GM21576 (cell line): Measurements from ENCODE around the gene DPYSL4.

Experiments used
- ATAC-seq: cut with Tn5 transposase; IDR thresholded peaks from one replicate; pipeline ENCODE4 v1.9.1; 2021; ENCODE audit warnings: mild to moderate bottlenecking, moderate library complexity; ENCODE audit not compliant: unreplicated experiment

Gene DPYSL4

DNA sequence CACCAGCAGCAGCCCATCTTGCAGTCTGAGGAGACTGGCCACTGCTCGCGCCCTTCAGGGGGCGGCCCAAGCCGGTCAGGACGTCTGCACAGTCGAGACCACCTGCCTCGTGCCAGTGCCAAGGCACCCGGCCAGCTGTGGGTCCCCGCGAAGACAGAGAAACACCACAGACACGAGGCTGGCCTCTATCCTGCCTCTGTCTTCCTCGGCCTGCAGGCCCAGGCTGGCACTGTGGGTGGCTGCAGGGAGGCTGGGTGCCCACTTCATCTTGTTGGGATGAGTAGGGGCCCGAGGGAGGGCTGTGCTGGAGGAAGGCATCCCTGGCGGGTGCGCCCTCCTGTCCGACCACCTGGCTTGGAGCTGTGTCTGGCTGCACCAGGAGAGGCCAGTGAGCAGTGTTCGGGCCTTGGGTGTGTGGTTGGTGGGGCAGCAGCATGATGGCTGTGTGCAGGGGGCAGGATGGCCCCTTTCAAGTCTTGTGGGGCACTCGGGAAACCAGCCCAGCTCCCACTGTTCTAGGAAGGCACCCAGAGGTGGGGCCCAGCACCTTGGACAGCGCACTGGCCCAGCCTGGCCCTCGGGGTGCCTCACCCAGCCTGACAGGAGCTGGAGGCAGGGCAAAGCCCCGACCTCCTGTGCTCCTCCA, 7.3 kb downstream of the DPYSL4 start:
- ATAC-seq = no peak

- ATAC-seq = no peak
These were observed 8.0 kb downstream of the DPYSL4 start for GRCh38 chr10:132194726-132195125.

DNA sequence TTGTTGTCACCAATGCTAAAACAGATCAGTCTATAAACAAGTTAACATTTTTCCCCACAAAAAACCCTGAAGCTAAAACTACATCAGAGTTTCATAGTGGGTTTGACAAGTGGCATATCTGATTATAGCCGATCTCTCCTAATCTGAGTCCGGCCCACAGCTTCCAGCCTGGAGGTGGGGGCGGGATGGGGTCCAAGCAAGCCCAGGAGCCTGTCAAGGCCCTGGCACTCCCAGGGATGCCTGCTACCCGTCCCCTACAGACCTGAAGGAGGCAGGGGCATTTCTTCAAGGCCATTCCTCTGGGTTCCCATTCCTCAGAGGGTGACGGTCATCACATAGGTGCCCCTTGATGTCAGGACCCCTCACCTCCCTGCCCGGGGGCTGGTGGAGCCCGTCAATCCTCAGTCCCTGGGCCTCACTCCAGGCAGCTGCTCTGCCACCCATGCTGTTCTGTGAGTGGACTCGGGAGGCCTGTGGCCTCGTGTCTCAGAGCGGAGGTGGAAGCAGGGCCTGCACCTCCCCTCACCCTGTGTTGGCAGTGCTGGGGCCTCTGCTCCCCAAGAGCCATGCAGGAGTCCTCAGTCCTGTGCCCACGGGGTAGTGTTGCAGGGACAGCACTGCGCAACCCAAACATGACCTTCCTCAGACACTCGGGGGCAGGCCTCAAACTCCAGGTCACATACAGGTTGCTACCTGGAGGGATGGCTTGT, 8.8 kb downstream of the DPYSL4 start:
- no peak for ATAC-seq

DNA sequence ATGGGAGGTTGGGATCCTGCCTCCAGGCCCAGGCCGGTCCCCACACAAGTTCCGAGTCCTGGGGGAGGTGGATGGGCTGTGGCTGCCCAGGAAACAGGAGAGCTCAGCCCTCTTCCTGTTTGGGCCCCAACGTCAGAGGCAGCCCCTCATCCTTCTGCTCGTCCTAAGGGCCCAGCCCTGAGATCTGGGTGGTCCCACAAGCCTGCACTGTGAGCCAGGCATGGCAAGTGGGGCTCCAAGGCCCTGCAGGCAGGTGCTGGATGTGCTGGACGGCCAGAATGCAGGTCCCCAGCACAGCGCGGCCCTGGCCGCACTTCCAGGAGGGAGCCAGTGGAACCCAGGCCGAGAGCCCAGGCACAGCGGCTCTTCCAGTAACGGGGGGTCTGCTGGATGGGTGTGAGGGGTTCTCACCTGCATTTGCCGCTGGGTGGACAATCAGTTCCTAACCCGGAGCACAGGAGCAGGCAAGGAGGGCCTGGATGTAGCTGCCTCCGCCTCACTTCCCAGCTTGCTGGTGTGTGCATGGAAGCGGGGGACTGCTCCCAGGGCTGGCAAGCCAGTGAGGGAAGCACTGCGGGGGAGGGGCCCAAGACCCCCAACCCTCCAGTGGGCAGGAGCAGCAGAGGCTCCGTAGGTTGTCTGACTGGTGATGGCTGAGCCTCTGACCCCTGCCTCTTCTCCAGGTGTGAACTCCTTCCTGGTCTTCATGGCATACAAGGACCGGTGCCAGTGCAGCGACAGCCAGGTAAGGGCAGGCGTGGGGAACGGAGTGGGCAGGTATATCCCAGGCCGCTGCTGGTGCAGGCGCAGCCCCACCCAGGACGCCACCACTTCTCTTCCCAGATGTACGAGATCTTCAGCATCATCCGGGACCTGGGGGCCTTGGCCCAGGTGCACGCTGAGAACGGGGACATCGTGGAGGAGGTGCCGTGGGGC, 9.7 kb downstream of the DPYSL4 start:
- ATAC-seq = no peak

GRCh38 chr10:132197271-132198067, 10.7 kb downstream of the DPYSL4 start:
- ATAC-seq = no peak

DNA sequence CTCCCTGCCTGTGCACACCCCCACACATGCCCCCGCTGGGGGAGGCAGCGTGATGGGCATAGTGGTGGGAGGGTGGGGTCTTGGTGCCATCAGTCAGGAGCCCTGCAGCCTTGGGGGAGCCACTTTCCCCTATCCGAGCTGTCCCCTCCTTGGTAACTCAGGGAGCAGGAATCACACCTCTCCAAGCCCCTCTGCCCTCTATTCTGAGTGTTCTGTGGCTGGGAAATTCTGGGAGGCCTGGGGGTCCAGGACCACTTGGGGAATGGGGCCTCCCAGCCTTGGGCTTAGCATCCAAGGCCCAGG, 11.3 kb downstream of the DPYSL4 start:
- ATAC-seq = no peak

GRCh38 chr10:132198381-132199181, 11.8 kb downstream of the DPYSL4 start:
- no peak for ATAC-seq

- no peak for ATAC-seq
These were observed 12.6 kb downstream of the DPYSL4 start for GRCh38 chr10:132199268-132199853.

GRCh38 chr10:132199854-132200311, 13.1 kb downstream of the DPYSL4 start:
- ATAC-seq = no peak

DNA sequence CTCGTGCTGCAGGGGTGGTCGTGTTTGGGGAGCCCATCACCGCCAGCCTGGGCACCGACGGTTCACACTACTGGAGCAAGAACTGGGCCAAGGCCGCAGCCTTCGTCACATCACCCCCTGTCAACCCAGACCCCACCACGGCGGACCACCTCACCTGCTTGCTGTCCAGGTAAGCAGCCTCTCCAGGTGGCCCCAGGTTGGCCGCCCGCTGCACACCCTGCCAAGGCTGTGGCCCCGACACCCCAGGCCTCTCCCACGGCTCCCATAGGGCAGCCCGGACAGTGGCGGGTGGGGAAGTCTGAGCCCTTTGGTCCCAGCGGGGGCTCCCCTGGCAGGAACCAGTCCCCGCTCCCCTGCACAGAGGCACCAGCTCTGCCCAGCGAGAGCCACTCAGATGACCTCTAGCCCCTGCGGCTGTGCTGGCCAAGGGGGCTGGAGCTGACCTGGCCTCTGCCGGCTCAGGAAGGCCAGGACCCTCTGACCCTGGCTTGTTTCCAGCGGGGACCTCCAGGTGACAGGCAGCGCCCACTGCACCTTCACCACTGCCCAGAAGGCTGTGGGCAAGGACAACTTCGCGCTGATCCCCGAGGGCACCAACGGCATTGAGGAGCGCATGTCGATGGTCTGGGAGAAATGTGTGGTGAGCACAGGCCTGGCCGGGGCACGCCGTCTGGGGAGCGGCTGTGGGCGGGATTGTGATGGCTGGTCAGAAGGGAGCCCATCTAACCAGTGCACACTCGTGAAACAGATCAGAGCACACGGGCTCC, 13.8 kb downstream of the DPYSL4 start:
- no peak for ATAC-seq

DNA sequence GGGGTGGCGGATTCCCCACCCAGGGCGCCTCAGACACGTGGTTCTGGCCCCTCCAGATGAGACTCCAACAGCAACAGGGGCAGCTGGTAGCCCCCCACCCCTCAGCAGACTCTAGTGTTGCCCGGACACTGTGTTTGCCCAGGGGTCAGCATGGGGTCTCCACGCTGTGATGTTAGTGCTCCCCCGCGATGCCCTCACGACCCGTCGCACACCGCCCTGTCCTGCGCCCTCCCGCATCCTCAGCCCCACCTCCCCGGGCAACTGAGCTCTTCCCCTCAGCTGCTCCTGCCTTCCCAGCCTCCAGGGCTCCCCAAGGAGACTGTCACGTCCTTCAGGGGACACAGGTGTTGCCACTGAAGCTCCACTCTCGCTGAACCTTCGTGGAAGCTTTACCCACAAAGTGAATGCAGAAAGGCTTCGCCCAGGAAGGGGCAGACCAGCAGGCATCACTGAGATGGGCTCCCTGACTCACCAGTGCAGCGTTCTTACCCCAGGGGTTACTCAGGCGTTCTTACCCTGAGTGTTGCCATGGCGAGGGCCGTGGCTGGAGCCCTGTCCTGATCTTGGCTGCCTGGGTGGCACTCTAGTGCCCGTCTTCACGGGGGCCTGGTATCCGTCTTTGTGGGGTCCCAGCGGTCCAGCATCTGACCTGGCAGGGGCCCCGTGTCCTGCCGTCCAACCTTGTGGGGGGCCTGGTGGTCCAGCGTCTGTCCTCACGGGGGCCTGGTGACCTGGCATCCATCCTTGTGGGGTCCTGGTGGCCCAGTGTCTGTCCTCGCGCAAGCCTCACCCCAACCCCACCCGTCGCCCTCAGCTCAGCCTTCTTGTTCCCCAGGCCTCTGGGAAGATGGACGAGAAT, 14.6 kb downstream of the DPYSL4 start:
- no peak for ATAC-seq

GRCh38 chr10:132202070-132202970, 15.6 kb downstream of the DPYSL4 start:
- ATAC-seq = no peak

GRCh38 chr10:132203256-132204077, 16.7 kb downstream of the DPYSL4 start:
- ATAC-seq = no peak

DNA sequence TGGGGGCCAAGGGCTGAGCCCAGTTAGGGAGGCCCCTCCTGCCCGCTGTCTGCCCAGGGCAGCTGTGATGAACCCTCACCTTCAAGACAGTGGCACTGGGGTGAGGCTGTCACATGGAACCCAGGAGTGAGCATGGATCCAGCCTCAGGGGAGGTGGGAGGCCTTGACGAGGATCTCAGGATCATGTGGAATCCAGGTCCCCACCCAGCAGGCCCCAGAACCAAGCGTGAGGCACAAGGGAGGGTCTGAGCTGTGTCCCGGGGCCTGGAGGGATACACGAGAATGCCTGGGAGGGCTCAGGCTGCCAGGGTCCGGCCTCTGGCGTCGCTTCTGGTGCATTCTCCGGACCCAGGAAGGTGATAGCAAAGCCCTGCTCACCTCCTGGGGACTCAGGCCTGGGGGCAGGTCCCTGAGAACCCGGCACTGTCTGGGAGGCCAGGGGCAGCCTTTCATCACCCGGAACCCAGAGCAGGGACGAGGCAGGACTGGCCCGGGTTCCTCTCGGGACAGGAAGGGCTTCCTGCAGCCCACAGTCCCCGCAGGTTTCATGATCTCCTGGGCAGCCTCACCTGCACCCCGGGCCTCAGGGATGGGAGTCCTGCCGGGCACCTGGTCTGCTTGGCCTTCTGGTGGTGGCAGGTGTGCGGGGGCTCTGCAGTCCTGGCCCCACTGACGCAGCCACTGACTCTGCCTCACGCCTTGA, 17.5 kb downstream of the DPYSL4 start:
- no peak for ATAC-seq

DNA sequence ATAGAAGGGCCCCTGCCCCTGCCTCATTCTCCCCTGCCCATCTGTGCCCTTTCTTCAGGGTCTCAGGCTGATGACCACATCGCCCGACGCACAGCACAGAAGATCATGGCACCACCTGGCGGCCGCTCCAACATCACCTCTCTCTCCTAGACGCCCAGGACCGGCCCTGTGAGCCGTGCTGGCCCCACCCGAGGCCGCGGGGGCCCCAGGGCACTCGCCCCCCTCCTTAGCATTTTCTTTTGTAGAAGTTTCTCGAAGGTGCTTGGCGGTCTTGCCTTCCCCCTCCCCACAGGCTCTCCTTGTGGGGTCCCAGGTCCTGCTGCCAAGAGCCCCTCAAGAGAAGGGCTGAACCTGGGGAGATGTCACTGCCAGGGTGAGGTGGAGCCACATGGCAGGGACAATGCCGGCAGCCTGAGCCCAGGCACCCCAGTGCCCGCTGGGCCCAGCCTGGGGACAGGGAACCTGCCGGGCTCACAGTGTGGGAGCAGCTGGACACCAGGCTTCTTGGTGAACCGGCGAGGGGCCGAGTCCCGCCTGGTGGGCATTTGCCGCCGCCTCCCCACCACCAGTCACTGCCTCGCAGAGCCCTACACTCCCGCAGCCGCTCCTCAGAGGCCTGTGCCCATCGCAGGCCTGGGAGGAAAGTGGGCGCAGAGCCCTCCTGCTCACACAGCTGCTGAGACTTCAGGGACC, 18.2 kb downstream of the DPYSL4 start:
- ATAC-seq = no peak
